Germinal center (tissue), 1 donor: ENCODE data around the gene MBD2.
"Not testable (repeated sequence)": the region's sequence is repeated elsewhere in the genome, so short reads cannot be mapped to it uniquely, and the experiment has no call there.

Experiments
- DNase-seq: peaks from one replicate; pipeline ENCODE4 v3.0.0; 2012; ENCODE audit warnings: mixed read lengths, low spot score

MBD2 gene

DNA sequence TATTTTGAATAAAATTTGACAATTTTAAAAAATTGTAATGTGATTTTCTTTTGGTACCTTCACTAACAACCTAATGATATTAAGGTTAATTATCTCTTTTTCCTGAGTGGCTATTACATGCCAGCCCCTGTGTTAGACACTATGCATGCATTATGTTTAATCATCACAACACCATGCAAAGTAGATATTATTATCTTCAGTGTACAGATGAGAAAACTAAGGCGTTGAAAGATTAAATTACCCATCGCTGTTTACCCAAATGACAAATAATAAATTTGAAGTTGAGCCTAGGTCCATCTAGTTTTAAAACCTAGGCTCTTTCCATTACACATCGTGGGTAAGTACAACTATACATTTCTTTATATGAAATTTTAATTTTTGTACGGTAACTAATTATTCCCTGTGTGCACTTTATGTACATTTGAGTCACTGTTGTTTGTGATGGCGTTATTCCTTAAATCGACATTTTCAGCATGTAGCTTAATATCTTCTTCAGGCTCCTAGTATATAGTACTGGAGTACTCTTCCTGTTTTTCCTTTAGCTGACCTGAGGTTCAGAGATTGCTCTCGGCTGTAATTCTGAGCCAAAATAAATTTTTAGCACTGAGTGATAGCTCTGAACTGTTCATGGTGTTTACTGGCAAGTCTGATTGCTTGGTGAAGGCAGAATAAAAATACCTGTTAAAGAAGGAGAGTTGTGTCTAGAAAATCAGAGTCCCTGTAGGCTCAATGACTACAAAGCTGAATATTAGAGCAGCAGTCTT lies 13.9 kb upstream of the MBD2 start:
- no peak for DNase-seq

DNA sequence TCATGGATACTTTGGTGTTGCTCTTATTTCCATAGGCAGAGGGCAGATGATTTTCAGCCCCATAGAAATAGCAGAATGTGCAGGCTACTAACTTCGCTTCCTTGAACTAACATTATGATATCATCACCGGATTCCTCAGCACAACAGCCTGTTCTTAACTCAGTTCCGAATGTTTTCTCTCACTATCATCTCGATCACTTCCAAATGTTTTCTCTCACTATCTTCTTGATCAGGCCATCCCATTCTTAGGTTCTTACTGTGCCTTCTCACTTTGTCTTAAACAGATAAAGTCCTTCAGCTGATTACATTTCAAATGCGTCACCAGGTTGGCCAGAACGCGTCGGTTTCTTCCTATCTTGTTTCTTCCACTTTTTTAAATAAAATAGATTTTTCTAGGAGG lies 11.4 kb upstream of the MBD2 start:
- DNase-seq = no peak

DNA sequence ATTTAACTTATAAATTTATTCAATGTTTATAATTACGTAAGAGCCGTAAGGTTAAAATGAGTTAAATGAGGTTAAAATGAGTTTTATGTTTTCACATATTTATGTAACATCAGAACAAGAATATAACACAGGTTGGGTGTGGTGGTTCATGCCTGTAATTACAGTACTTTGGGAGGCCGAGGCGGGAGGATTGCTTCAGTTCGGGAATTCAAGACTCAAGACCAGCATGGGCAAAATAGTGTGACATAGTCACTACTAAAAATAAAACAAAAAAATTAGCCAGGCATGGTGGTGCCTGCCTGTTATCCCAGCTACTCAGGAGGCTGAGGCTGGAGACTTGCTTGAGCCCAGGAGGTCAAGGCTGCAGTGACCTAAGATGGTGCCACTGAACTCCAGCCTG lies 9.3 kb upstream of the MBD2 start:
- no peak for DNase-seq

DNA sequence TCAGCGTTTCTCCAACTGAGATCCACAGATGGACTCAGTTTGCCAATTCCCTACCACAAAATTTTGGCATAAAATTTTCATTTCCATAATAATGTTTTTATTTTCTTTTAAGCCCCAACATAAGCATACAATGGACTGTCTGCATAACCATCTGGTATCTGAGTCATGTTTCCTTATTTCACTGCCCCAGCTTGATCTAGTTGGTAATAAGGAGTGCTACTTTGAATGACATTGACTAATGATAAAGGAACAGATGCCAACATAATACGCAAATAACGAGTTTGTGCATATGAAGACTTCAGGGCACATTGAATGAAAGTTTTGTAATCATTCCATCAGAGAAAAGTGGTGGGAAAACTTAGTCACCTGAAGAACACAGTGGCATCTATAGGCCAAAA lies 8.8 kb upstream of the MBD2 start:
- no peak for DNase-seq

DNA sequence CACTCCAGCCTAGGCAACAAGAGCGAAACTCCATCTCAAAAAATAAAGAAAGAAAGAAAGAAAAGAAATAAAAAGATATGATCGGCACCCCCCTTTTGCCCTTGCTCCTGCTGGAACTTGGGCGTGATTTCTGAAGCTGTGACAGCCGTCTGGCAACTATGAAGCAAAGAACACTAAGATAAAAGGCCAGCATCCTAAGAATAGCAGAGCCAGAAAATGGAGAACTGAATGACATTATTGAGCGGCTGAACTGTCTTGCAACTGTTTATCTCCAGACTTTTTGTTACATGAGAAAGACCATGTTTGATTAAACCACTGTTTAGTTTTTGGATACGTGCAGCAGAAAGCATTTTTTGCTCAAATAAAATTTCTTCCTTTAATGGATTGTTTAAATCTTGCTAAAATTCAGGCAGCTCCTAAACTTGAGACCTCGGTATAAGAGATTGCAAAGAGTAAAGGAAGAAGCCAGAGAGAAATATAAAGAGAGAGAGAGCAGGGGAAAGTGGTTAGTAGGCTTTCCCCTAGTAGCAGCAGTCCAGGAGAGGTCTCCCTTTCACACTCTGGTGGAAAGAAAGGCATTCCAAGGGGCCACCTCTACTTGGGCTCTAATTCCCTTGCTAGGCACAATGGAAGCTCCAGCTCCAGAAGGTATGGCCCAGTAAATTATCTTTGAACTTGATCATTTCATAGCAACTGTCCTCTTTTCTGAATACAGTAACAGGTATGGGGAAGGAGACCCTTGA lies 8.2 kb upstream of the MBD2 start:
- no peak for DNase-seq

DNA sequence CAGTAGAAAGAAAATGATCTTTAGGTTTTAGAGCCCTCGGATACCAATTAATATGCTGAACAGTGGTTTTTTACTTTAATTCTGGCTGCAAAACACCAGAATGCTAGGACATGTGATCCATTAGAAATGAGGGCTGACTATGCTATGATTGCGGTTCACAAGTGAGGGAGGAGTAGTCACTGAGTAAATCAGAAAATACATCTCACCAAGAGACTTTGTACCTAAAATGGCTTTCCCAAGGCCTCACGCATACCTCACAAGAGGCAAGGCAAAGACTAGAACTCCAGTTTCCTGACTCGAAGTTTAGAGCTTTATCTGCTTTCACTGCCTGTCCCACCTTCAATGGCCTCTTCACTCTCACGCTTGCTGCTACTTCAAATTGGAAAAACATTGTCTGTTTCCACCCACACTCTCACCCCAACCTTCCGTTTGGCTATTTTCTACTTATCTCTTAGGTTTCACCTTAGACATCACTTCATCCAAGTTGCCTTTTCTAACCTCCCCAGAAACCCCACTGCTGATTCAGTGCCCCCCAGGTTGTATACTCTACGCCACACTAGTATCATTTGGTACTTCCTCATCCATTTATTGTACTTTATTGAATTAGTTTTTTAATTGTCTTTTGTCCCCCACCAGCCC lies 5.1 kb upstream of the MBD2 start:
- no peak for DNase-seq

DNA sequence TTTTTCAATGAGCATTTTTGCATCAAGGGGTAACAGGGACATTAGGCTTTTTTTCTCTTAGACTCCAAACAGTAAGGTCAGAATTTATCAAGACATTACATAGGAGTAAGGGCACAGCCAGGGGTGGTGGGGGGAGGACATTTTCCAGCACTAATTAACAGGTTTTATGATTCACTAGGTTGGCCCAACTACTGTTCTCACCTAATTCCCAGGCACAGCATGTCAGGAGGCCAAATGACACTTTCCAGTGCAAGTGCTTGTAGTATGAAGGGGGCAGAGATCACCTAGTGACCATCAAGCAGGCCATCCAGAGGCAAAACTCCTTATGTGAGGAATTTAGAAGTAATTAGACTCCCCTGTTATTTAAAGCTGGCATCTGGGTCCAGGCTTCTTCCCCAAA lies 3.9 kb upstream of the MBD2 start:
- no peak for DNase-seq

DNA sequence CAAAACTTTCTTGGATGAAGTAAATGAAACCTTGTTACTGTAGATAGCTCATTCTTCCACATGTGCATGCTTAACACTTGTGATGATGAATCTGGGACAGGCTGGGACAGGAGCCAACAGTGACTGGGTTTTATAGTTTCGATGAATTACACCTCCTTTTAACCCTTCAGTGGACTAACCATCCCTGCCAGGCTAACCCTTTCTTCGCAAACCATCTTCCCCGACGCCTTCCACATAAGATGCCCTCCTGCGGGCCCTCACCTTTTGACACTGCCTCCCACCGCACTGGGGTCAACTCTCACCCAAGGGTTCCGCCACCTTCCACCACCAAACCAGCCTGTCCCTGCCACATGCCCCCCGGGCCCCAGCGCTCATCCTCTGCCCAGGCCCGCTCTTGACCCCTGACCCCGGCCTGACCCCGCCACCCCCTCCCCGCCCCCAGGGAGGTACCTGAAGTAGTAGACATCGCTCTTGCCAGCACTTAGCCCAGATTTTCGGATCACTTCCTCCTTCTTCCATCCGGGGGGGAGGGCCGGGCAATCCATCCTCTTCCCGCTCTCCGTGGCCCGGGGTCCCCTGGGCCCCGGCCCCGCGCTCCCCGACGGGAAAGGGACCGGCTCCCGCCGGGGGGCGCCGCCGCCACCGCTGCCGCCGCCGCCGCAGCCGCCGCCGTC lies 764 bp downstream of the MBD2 start:
- peak; percentile 47 for DNase-seq

DNA sequence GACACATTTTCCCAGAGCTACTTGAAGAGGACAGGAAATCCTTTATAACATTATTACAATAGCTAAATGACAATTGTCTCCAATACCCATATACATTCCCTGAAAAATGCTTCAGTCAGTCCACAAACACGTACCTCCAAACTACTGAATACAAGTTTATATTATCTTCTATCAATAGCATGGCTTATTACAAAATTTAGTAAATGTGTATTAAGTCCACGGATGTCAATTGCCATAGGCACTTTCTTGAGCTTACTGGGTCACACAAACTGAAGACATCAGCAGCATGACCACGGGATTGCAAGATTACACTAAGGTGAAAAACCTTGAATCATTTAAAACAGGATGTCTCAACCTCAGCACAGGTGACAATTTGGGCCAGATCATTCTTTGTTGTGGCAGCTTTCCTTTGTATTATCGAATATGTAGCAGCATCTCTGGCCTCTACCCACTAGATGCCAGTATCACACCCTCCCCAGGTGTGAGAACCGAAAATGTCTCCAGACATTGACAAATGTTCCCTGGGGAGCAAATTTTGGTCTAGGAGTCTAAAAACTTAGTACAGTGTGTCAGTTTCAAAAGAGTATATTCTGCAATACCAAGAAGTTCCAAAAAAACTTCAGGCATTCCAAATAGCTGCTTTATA lies 1.4 kb downstream of the MBD2 start:
- no peak for DNase-seq

DNA sequence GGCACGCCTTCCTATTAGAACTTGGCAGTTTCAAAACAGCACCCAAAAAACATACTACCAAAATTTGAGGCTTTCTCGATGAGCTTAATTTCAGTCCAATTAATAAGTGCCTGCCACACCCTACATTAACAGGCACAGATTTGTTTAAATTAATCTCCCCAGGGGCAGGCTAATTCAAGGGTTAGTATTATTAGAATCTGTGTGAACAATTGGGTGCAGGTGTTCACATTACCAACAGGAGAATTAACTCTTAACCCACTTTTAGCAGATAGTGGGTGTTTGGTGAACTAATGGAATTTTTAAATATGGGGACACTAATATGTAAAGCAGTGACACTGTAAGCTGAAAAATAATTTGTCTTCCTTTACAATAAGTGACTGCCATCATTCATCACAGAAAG lies 4.1 kb downstream of the MBD2 start:
- DNase-seq = peak; percentile 45

DNA sequence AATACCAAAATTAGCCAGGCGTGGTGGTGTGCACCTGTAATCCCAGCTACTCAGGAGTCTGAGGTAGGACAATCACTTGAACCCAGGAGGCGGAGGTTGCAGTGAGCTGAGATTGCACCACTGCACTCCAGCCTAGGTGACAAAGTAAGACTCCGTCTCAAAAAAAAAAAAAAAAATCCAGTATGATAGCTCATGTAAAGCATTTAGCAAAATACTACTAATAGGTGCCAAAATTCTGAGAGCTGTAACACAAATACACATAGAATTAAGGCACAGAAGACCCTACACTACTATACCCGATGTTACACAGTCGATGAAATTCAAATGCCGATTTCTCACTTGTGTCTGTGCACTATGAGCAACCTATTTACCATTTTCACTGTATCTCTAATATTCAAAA lies 5.7 kb downstream of the MBD2 start:
- DNase-seq = not testable (repeated sequence)

DNA sequence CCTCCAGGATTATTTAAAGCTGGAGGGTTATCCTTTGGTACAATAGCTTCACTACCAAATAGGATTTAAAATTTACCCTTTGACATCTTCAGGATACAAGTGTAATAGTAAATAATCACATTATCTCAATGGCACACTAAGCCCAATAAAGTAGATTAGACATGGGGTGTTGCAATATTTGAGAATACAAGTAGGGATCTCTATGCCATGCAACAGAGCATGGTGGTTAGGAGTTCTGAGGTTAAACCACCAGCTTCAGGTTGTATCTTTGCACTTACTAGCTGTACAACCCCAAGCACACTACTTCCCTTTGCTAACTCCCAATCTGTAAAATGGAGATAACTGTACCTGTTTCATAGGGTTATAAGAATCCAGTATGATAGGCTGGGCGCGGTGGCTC lies 6.2 kb downstream of the MBD2 start:
- DNase-seq = no peak

DNA sequence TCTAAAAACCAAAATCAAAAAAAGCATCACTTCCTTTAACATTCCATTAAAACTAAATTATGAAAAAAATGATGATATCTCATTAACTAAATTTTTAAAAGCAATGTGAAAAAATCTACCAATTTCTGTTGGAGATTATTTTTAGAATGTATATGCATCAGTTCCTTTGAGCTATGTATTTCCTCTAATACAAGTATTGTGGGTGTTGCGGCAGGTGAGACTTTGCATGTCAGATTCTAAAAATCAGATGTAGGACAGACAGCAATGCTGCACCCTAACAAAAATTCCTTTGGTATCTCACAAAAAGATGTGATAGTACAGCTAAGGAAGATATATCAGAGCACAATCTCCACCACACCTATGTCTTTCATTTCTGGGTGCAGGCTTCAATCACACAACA lies 6.8 kb downstream of the MBD2 start:
- peak; percentile 27 for DNase-seq

DNA sequence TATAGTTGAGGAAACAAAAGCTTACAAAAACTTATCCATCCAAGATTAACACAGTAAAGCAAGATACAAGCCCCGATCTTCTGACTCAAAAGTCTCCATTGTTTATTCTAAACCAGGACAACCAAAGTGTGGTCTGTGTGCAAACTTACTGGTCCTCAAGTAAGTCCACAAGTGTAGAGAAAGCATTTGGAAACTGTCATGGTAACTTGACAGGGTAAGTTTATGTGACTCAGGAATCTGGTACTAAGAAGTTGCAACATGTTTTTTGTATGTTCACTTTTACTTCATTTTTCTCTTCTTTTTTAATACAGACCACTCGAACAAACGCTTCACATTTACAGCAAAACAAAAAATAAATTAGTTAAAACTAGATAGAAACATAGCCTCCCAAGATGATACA lies 9.4 kb downstream of the MBD2 start:
- DNase-seq = no peak

DNA sequence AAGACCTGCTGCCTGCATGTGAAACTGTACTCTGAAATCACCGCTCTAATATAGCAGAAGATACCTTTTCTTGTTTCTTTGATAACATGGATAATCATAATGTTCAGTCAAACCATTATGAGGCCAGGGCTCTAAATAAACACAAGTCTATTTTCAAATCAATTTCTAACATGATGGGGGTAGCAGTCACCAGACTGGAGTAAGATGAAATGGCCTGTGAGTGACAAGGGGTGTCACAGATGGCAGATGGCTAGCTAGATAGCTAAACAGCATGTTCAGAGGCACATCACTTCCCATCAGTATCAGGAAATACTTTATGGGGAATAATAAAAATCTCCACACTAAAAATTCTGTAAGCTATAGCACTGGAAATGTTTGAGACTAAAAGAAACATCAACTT lies 14.0 kb downstream of the MBD2 start:
- no peak for DNase-seq

DNA sequence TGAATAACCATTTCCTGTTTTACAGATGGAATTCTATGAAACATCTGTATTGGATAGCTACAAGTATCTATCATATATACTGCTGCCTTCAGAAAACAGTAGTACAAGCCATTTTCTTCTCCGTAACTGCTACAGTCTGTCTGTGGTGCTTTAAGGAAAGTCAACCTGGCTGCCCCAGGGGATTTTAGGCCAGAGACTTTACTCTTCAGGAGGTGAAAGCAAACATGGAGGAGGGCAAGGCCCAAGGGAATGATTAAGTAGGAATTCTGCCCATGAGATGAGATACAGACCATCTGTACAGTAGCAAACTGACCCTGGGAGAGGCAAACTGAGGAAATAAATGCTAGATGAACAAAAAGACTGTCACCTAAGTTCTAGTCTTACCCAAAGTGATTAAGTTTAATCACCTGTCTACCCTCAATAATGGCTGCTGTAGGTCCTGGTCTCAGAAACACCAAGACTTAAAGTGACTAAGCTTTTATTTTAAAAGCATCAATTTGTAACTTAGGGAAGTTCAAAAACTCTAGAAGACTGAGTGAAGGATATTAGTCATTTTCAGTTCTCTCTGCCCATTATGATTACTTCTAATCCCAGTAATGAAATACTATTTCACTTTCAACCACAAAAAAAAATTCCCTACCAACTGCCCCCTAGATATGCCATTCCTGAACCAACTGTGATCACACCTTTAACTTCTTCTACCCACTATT lies 14.8 kb downstream of the MBD2 start:
- no peak for DNase-seq

DNA sequence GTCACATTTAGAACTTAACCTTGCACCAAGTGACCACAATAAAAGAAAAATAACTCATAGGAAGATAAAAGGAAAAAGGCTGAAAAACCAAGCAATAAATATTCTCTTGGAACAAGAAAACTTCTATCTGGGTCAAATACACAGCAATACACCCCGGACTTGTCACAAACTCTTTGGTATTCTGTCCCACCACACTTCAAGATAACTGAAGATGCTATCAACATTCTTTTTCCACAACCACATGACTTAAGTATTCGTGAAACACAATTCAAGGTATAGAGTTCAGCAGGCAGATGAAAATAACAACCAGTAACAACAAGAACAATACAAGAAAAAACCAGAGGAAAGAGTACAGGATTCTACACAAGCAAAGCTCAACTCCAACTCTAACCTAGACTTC lies 18.0 kb downstream of the MBD2 start:
- no peak for DNase-seq

DNA sequence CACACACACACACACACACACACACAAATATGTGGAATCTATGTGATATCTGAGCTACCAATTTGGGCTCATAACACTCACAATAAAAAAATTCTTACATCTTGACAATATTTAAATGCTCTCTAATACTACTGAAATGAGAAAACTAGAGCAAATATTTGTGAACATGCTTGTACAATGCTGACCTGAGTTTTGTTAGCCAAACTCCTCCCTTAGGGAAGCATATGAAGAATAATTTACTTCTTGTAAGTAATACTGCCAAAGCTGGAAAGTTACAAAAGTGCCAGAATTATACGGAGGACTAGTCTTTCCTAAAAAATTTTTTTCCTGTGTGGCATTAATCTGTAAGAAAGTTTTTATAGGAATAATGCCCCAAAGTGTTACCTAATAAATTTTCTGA lies 18.5 kb downstream of the MBD2 start:
- DNase-seq = no peak

DNA sequence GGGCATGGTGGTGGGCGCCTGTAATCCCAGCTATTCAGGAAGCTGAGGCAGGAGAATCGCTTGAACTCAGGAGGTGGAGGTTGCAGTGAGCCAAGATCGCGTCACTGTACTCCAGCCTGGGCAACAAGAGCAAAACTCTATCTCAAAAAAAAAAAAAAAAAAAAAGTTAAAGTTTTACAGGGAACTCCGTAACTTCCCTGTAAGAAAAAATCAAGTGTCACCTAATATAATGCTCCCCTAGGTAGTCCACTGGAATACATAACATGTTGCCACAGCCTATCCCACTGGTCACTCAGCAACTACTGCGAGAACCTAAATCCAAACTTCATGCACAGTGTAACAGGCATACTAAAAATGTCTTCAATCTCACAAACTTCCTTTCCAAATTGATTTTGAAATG lies 19.0 kb downstream of the MBD2 start:
- not testable (repeated sequence) for DNase-seq

DNA sequence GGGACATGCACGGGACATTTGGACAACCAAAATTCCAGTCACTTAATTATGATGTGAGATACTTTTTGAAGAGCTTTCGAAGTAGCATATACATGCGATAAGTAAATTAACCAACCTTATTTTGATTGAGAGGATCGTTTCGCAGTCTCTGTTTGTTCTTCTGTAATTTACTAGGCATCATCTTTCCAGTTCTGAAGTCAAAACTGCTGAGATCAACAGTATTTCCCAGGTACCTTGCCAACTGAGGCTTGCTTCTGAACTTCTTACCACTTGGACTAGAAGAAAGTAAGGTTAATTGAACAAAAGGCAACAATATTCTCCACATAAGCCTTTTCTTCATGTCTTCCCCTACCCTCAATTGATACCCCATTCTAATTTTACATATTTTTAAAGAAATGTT lies 19.6 kb downstream of the MBD2 start:
- no peak for DNase-seq

DNA sequence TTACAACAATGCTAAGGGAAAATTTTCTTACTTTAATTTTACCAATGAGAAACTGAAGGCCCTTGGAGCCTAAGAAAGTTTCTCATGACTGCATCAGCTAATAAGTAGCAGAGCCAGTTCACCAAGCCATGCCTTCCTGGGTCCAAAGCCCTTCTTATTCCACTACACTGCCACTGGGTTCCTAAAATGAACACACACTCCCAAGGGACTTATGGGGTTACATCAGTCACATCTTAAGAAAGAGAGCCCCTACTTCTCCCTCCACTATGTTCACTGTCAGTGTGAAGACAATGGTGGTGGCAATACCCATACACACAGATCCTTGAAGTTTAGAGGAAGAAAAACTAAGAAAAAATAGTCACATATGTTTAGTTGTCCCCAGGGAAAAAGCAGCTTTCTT lies 20.6 kb downstream of the MBD2 start:
- DNase-seq = no peak

DNA sequence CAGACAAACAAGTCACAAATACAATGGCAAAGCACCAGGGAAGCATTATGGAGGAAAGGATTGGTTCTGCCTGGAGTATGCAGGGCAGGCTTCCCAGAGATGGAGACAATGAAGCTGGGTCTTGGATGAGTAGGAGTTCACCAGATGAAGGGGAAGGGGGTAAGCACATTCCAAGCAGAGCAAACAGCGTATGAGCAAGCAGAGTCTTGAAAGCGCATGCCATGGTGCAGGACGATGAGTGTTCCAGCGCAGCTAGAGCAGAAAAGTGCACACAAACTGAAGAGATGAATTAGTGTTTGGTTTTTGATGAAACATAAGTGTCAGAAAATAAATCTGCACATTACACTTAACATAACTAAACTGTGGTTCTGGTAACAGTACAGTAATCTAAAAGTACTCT lies 21.6 kb downstream of the MBD2 start:
- no peak for DNase-seq
